ENCODE data around the gene TERF2IP.

Gene TERF2IP

GRCh38 chr16:75635036-75635435 is 12.5 kb upstream of the TERF2IP start:
- DNase-seq (ENCODE audit: low read depth), result no peak
- no peak for TF ChIP-seq CTCF (IDR thresholded peaks at IDR 0.05; ENCODE audit: insufficient read depth, low read depth, low read length, missing control alignments)
- H3K4me3 ChIP-seq (ENCODE audit: low read length), result no peak overlapping the region

GRCh38 chr16:75640598-75640997 is 7.0 kb upstream of the TERF2IP start:
- H3K4me3 ChIP-seq (ENCODE audit: low read length), result no peak overlapping the region
- TF ChIP-seq CTCF (IDR thresholded peaks at IDR 0.05; ENCODE audit: insufficient read depth, low read depth, low read length, missing control alignments), result no peak
- no peak for DNase-seq (ENCODE audit: low read depth)

- no peak overlapping the region for H3K4me3 ChIP-seq (ENCODE audit: low read length)
- peak; percentile 53 for DNase-seq (ENCODE audit: low read depth)
- TF ChIP-seq CTCF (IDR thresholded peaks at IDR 0.05; ENCODE audit: insufficient read depth, low read depth, low read length, missing control alignments), result peak; percentile 47
These were observed 3.1 kb upstream of the TERF2IP start for GRCh38 chr16:75644240-75645012.

- H3K4me3 ChIP-seq (ENCODE audit: low read length), result peak overlapping the region; percentile 84
- no peak for DNase-seq (ENCODE audit: low read depth)
- TF ChIP-seq CTCF (IDR thresholded peaks at IDR 0.05; ENCODE audit: insufficient read depth, low read depth, low read length, missing control alignments), result no peak
These were observed 471 bp upstream of the TERF2IP start for GRCh38 chr16:75647112-75647491.

- DNase-seq (ENCODE audit: low read depth), result peak; percentile 82
- peak overlapping the region; percentile 84 for H3K4me3 ChIP-seq (ENCODE audit: low read length)
- no peak for TF ChIP-seq CTCF (IDR thresholded peaks at IDR 0.05; ENCODE audit: insufficient read depth, low read depth, low read length, missing control alignments)
These were observed 898 bp downstream of the TERF2IP start for GRCh38 chr16:75648265-75649076.

- no peak overlapping the region for H3K4me3 ChIP-seq (ENCODE audit: low read length)
These were observed 6.3 kb downstream of the TERF2IP start for GRCh38 chr16:75653922-75654321.

More at GRCh38 chr16:75653922-75654321, 6.3 kb downstream of the TERF2IP start:
- TF ChIP-seq CTCF (IDR thresholded peaks at IDR 0.05; ENCODE audit: insufficient read depth, low read depth, low read length, missing control alignments), result no peak
- no peak for DNase-seq (ENCODE audit: low read depth)
